Panc1 (cell line): ENCODE measurements around the gene MRPL21. TPM values are rescaled to one million over a fixed set of nuclear protein-coding genes. Genes with fewer than 3 reads are reported as not detected.
A peak's percentile ranks its signal among the peaks of the same experiment; 100 is the strongest.

Experiments used
- ATAC-seq: fragments of 200-7000 bp; cut with Tn5 transposase; 2 replicates; pipeline ENCODE4 v1.9.1; 2020; ENCODE audit warnings: mild to moderate bottlenecking, moderate library complexity
- BruUV-seq: library from RNA; stranded (reverse); fragments of 400-500 nt; replicated peaks from 2 replicates; lab custom pipeline; 2021; lab: Mats Ljungman, UMichigan
- CTCF ChIA-PET: fragments of 300-600 bp; sonication (Branson Sonifier 250); formaldehyde crosslinking; loops from one replicate; lab custom pipeline; 2022; ENCODE audit warnings: antibody characterized with exemption; lab: Charles Lee
- POLR2A ChIA-PET: fragments of 300-600 bp; sonication (Branson Sonifier 250); formaldehyde crosslinking; loops from one replicate; lab custom pipeline; 2022; ENCODE audit warnings: antibody characterized with exemption; lab: Charles Lee
- DNase-seq: peaks from one replicate; pipeline ENCODE4 v3.0.0-alpha.2; 2010; ENCODE audit warnings: low read depth, low spot score
- H3K27ac ChIP-seq: 2 replicates; pipeline ENCODE4 v1.5.1; 2011; ENCODE audit warnings: mild to moderate bottlenecking, low read length, inconsistent platforms
- H3K27me3 ChIP-seq: fragments of 200-500 bp; sonication (Bioruptor generic); 2 replicates; pipeline ENCODE4 v1.6.0; 2014; ENCODE audit warnings: low read length, inconsistent platforms; ENCODE audit not compliant: control insufficient read depth, insufficient read depth
- H3K36me3 ChIP-seq: fragments of 200-500 bp; sonication (Bioruptor generic); 2 replicates; pipeline ENCODE4 v1.5.1; 2014; ENCODE audit warnings: inconsistent platforms, mild to moderate bottlenecking, low read length, moderate library complexity; ENCODE audit not compliant: control insufficient read depth, insufficient read depth
- H3K4me1 ChIP-seq: 2 replicates; pipeline ENCODE4 v1.5.1; 2011; ENCODE audit warnings: inconsistent platforms, mild to moderate bottlenecking, low read length, moderate library complexity; ENCODE audit not compliant: control insufficient read depth, insufficient read depth
- H3K4me3 ChIP-seq, 2 experiments: 2 replicates each; pipeline ENCODE4 v1.5.1; 2011 to 2012; ENCODE audit warnings: low read depth in 2 of 2, low read length in 2 of 2, mild to moderate bottlenecking in 2 of 2, inconsistent platforms in 1 of 2, moderate library complexity in 1 of 2
- H3K9me3 ChIP-seq: fragments of 200-500 bp; sonication (Bioruptor generic); 2 replicates; pipeline ENCODE4 v1.5.1; 2014; ENCODE audit warnings: low read depth, mild to moderate bottlenecking, inconsistent platforms, low read length, moderate library complexity; ENCODE audit not compliant: control insufficient read depth, insufficient read depth
- CTCF ChIP-seq: fragments of 450-650 bp; IDR thresholded peaks from 2 replicates; pipeline ENCODE4 v1.5.1; 2017; ENCODE audit warnings: mild to moderate bottlenecking
- POLR2AphosphoS5 ChIP-seq: IDR thresholded peaks from 2 replicates; pipeline ENCODE4 v1.6.1; 2012; ENCODE audit warnings: mild to moderate bottlenecking, low read depth, low read length, moderate library complexity
- REST ChIP-seq, 2 experiments: IDR thresholded peaks; 2 replicates each; pipeline ENCODE4 v1.6.1; 2011 to 2012; ENCODE audit warnings: low read depth in 2 of 2, control low read depth in 1 of 2, low read length in 1 of 2, mild to moderate bottlenecking in 1 of 2, moderate library complexity in 1 of 2; ENCODE audit not compliant: insufficient read depth in 1 of 2
- SIN3A ChIP-seq: IDR thresholded peaks from 2 replicates; pipeline ENCODE4 v1.6.1; 2012; ENCODE audit warnings: low read depth, mild to moderate bottlenecking, low read length, moderate library complexity, borderline replicate concordance; ENCODE audit not compliant: insufficient read depth
- TCF7L2 ChIP-seq: IDR thresholded peaks from 2 replicates; pipeline ENCODE4 v1.6.1; 2011; ENCODE audit warnings: mild to moderate bottlenecking, low read depth, low read length, inconsistent platforms
- in situ Hi-C: cut with HindIII; loops from 2 replicates; pipeline ENCODE4 v1.10.0; 2016; ENCODE audit warnings: low sequenced_read_pairs, low pct_unique_long_range_greater_than_20kb
- intact Hi-C: fragments of 100-400 bp; cut with micrococcal nuclease; formaldehyde crosslinking; loops from one replicate; pipeline ENCODE4 v1.10.0; 2022; ENCODE audit not compliant: unreplicated experiment
- total RNA-seq: library from RNA; stranded (reverse); gene quantifications from one replicate; pipeline ENCODE4 v1.2.1, GENCODE V29; 2021; ENCODE audit not compliant: unreplicated experiment

The MRPL21 gene
- total RNA-seq, 1 experiment from 2014 or later: 94.9 TPM

GRCh38 chr11:68946416-68947090, 42.9 kb upstream of the MRPL21 start:
- TF ChIP-seq TCF7L2 (no peak), CTCF (no peak), POLR2AphosphoS5 (no peak)
- Histone ChIP-seq H3K4me1 (no peaks in the 10 kb centered on the region), H3K36me3 (no peaks in the 10 kb centered on the region), H3K27ac (no peak overlapping the region), H3K9me3 (no peaks in the 10 kb centered on the region), H3K4me3 (no peak overlapping the region), H3K27me3 (no peaks in the 10 kb centered on the region)
- CTCF ChIA-PET: interaction anchor here (0.6 to 0.7 kb wide), 3 partner anchors 61 to 855 kb away, joined by 3 to 8 read pairs (median 4); no protein-coding TSS in a partner anchor
- BruUV-seq: no TSS peak
- in situ Hi-C loops: no loop called here
- POLR2A ChIA-PET: no interaction called here
- intact Hi-C loops: no loop called here
- ATAC-seq (no peak; the same call in 1 of the 2 replicates), DNase-seq (no peak)

DNA sequence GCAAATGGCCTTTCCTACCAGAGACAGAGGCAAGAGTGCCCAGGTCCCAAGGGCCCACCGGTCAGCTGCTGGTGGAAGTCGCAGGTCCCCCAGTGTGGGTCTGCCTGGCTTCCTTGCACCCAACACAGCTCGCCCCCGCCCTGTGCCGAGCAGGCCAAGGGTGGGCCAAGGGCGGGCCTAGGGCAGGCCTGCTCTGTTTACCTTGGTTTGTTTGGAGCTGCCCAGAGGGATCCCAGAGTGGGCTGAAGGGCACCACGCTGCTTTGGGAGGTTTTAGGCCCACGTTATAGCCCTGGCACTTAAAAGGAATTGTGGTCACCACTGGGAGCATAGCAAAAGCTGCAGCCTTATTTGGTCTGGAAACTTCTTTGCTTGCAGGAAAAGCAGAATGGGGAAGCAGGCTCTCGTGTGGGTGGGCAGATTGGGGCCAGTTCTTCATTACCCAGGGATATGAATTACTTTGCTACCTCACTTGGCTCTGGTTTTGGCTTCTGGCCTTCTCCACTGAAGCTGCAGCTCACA, 39.2 kb upstream of the MRPL21 start:
- DNase-seq: no peak
- BruUV-seq: no TSS peak
- ATAC-seq: peak; percentile 22; the same call in 1 of the 2 replicates
- Histone ChIP-seq H3K27ac (no peak overlapping the region), H3K27me3 (no peaks in the 10 kb centered on the region), H3K9me3 (no peaks in the 10 kb centered on the region), H3K4me1 (no peaks in the 10 kb centered on the region), H3K4me3 (no peak overlapping the region), H3K36me3 (no peaks in the 10 kb centered on the region)
- no peak for TF ChIP-seq CTCF
- TF ChIP-seq SIN3A: no peak
- TF ChIP-seq REST (IDR thresholded peaks at IDR 0.05; ENCODE audit: insufficient read depth in 1 of 2, low read depth in 2 of 2, low read length in 1 of 2): no peak
- TF ChIP-seq POLR2AphosphoS5: no peak
- TF ChIP-seq TCF7L2: no peak
- intact Hi-C loops: no loop called here
- ChIA-PET CTCF (no interaction called here), POLR2A (interaction anchor here (0.6 kb wide), 1 partner anchor 87 kb away, joined by 3 read pairs; no protein-coding TSS in a partner anchor)
- in situ Hi-C loops: no loop called here
